SK-N-SH (cell line): ENCODE data around the gene RAB33A.

Experiments
- CTCF ChIP-seq: fragments of 200-600 bp; sonication (generic); IDR thresholded peaks from 2 replicates; pipeline ENCODE4 v1.6.1; 2017; ENCODE audit warnings: antibody characterized with exemption, mild to moderate bottlenecking, moderate library complexity
- RCOR1 ChIP-seq: fragments of 150-350 bp; IDR thresholded peaks from 2 replicates; pipeline ENCODE4 v1.6.1; 2017; ENCODE audit warnings: antibody characterized with exemption, low read length
- SIN3A ChIP-seq: IDR thresholded peaks from 2 replicates; pipeline ENCODE4 v1.6.1; 2012; ENCODE audit warnings: low read depth, mild to moderate bottlenecking, low read length, moderate library complexity, borderline replicate concordance
- ZBTB33 ChIP-seq: IDR thresholded peaks from 2 replicates; pipeline ENCODE4 v1.4.0; 2012; ENCODE audit warnings: low read depth, borderline replicate concordance

GRCh38 chrX:130136961-130137360, 34.8 kb upstream of the RAB33A start:
- TF ChIP-seq CTCF, result no peak
- no peak for TF ChIP-seq RCOR1
- no peak for TF ChIP-seq ZBTB33
- no peak for TF ChIP-seq SIN3A
